IMR-90 (cell line): ENCODE results near the gene NUCB1. TPM values are rescaled to one million over a fixed set of nuclear protein-coding genes. Genes with fewer than 3 reads are reported as not detected.
A peak's percentile ranks its signal among the peaks of the same experiment; 100 is the strongest.

Source experiments
- ATAC-seq: fragments of 200-7000 bp; cut with Tn5 transposase; 2 replicates; pipeline ENCODE4 v1.9.1; 2020; ENCODE audit warnings: low read depth, mild to moderate bottlenecking, moderate library complexity
- BruUV-seq: library from RNA; stranded (reverse); fragments of 400-500 nt; replicated peaks from 2 replicates; lab custom pipeline; 2021; lab: Mats Ljungman, UMichigan
- CTCF ChIA-PET: fragments of 300-600 bp; formaldehyde crosslinking; extraction: SDS; loops from one replicate; lab custom pipeline; 2021; ENCODE audit warnings: antibody characterized with exemption; lab: Yijun Ruan, JAX
- POLR2A ChIA-PET: fragments of 300-600 bp; sonication (Branson Sonifier 250); formaldehyde crosslinking; loops from one replicate; lab custom pipeline; 2022; ENCODE audit warnings: antibody characterized with exemption; ENCODE audit not compliant: unreplicated experiment; lab: Charles Lee
- DNase-seq: peaks from one replicate; pipeline ENCODE4 v3.0.0; 2013
- H2AFZ ChIP-seq: replicated peaks from 2 replicates; pipeline ENCODE3; 2013; ENCODE audit warnings: low read length, mild to moderate bottlenecking; ENCODE audit not compliant: poor library complexity
- H2AK5ac ChIP-seq: 2 replicates; pipeline ENCODE4 v1.6.1; 2013; ENCODE audit warnings: low read depth, low read length, inconsistent platforms
- H2AK9ac ChIP-seq: replicated peaks from 2 replicates; pipeline ENCODE3; 2013; ENCODE audit warnings: mild to moderate bottlenecking, low read depth, low read length, moderate library complexity; ENCODE audit not compliant: poor library complexity
- H2BK120ac ChIP-seq: 2 replicates; pipeline ENCODE4 v1.6.1; 2013; ENCODE audit warnings: low read depth, low read length, inconsistent platforms
- H2BK15ac ChIP-seq: 3 replicates; pipeline ENCODE4 v1.6.1; 2013; ENCODE audit warnings: low read depth, low read length, inconsistent platforms
- H2BK20ac ChIP-seq: 2 replicates; pipeline ENCODE4 v1.6.1; 2013; ENCODE audit warnings: low read depth, mild to moderate bottlenecking, inconsistent platforms, low read length, moderate library complexity
- H2BK5ac ChIP-seq: 2 replicates; pipeline ENCODE4 v1.6.1; 2013; ENCODE audit warnings: mild to moderate bottlenecking, low read depth, low read length, inconsistent platforms; ENCODE audit not compliant: poor library complexity, severe bottlenecking
- H3K14ac ChIP-seq: replicated peaks from 2 replicates; pipeline ENCODE4 v1.6.1; 2013; ENCODE audit warnings: low read depth, low read length, inconsistent platforms
- H3K18ac ChIP-seq: 2 replicates; pipeline ENCODE4 v1.6.1; 2013; ENCODE audit warnings: low read depth, low read length, control low read depth
- H3K23ac ChIP-seq: 2 replicates; pipeline ENCODE4 v1.6.1; 2013; ENCODE audit warnings: low read depth, low read length, inconsistent platforms
- H3K27ac ChIP-seq: 2 replicates; pipeline ENCODE4 v1.5.1; 2013; ENCODE audit warnings: mild to moderate bottlenecking, control low read depth, low read length; ENCODE audit not compliant: insufficient read depth
- H3K27me3 ChIP-seq: 2 replicates; pipeline ENCODE4 v1.6.1; 2013; ENCODE audit warnings: low read length; ENCODE audit not compliant: control insufficient read depth, insufficient read depth
- H3K36me3 ChIP-seq: 2 replicates; pipeline ENCODE4 v1.6.1; 2013; ENCODE audit warnings: low read length, mixed read lengths; ENCODE audit not compliant: control insufficient read depth, insufficient read depth
- H3K4ac ChIP-seq: 2 replicates; pipeline ENCODE4 v1.6.1; 2013; ENCODE audit warnings: low read depth, low read length, inconsistent platforms
- H3K4me1 ChIP-seq: 2 replicates; pipeline ENCODE4 v1.6.1; 2013; ENCODE audit warnings: low read length, mixed read lengths; ENCODE audit not compliant: control insufficient read depth, insufficient read depth
- H3K4me2 ChIP-seq: 2 replicates; pipeline ENCODE4 v1.6.1; 2013; ENCODE audit warnings: low read depth, mild to moderate bottlenecking, control low read depth, low read length, moderate library complexity
- H3K4me3 ChIP-seq: 2 replicates; pipeline ENCODE4 v1.5.1; 2013; ENCODE audit warnings: low read depth, mild to moderate bottlenecking, control low read depth, low read length, moderate library complexity; ENCODE audit not compliant: insufficient read depth
- H3K56ac ChIP-seq: 2 replicates; pipeline ENCODE4 v1.6.1; 2013; ENCODE audit warnings: low read length, inconsistent platforms; ENCODE audit not compliant: insufficient read depth; ENCODE audit errors: extremely low read depth
- H3K79me1 ChIP-seq, 2 experiments: 2 replicates each; pipeline ENCODE4 v1.6.1; 2013; ENCODE audit warnings: low read length in 2 of 2, inconsistent platforms in 1 of 2, low read depth in 1 of 2
- H3K9ac ChIP-seq: 2 replicates; pipeline ENCODE4 v1.6.1; 2013; ENCODE audit warnings: low read depth, low read length, control low read depth
- H3K9me1 ChIP-seq: 2 replicates; pipeline ENCODE4 v1.6.1; 2013; ENCODE audit warnings: low read length, inconsistent platforms; ENCODE audit not compliant: insufficient read depth
- H3K9me3 ChIP-seq: 2 replicates; pipeline ENCODE4 v1.6.1; 2013; ENCODE audit warnings: low read length; ENCODE audit not compliant: control insufficient read depth, insufficient read depth
- H4K20me1 ChIP-seq: 2 replicates; pipeline ENCODE4 v1.6.1; 2013; ENCODE audit warnings: low read length, inconsistent platforms; ENCODE audit not compliant: insufficient read depth
- H4K5ac ChIP-seq: 2 replicates; pipeline ENCODE4 v1.6.1; 2013; ENCODE audit warnings: mild to moderate bottlenecking, low read depth, low read length, control low read depth
- H4K8ac ChIP-seq, 2 experiments: 2 replicates each; pipeline ENCODE4 v1.6.1; 2013; ENCODE audit warnings: low read depth in 2 of 2, low read length in 2 of 2, control low read depth in 1 of 2, inconsistent platforms in 1 of 2
- H4K91ac ChIP-seq: 2 replicates; pipeline ENCODE4 v1.6.1; 2013; ENCODE audit warnings: low read depth, low read length, inconsistent platforms; ENCODE audit not compliant: insufficient read depth
- CEBPB ChIP-seq: IDR thresholded peaks from 2 replicates; pipeline ENCODE4 v1.6.1; 2012; ENCODE audit warnings: low read depth, low read length, improper control_type of control experiment
- RAD21 ChIP-seq: IDR thresholded peaks from 2 replicates; pipeline ENCODE4 v1.6.1; 2012; ENCODE audit warnings: low read length, improper control_type of control experiment
- RCOR1 ChIP-seq: IDR thresholded peaks from 2 replicates; pipeline ENCODE4 v1.6.1; 2012; ENCODE audit warnings: mild to moderate bottlenecking, low read length, improper control_type of control experiment; ENCODE audit not compliant: insufficient replicate concordance
- WGBS, 2 experiments: methylation state at CpG; one replicate each; pipeline versions ENCODE4 v1.1.5 to v1.1.7; 2013; ENCODE audit warnings: missing lambda C conversion rate in 2 of 2; ENCODE audit not compliant: insufficient read length in 1 of 2; ENCODE audit errors: extremely low coverage in 2 of 2; 5-methylcytosine and 5-hydroxymethylcytosine counted together
- dilution Hi-C: fragments of 300-500 bp; cut with HindIII; formaldehyde crosslinking; loops from one replicate; pipeline ENCODE4 v1.14.3; 2018; ENCODE audit warnings: low sequenced_read_pairs; ENCODE audit not compliant: unreplicated experiment
- in situ Hi-C: fragments of 300-500 bp; cut with MboI; formaldehyde crosslinking; loops from 3 replicates; pipeline ENCODE4 v1.14.3; 2019; ENCODE audit warnings: low sequenced_read_pairs, inconsistent platforms, mixed read lengths
- intact Hi-C: fragments of 100-400 bp; cut with micrococcal nuclease; formaldehyde crosslinking; loops from 2 replicates; pipeline ENCODE4 v1.10.0; 2022
- polyA plus RNA-seq, 3 experiments: library from polyadenylated mRNA; depleted of rRNA; stranded (reverse); fragments of >200 nt; gene quantifications; 2 replicates each; pipeline ENCODE4 v1.2.3, GENCODE V29; 2012; ENCODE audit warnings: low replicate concordance in 1 of 3
- total RNA-seq: library from RNA; depleted of rRNA; stranded (reverse); fragments of >200 nt; gene quantifications from 2 replicates; pipeline ENCODE4 v1.2.3, GENCODE V29; 2012

NUCB1 gene
- total and polyA plus RNA-seq, 2 of the 4 experiments (the other 2 are of a cell fraction): 37.3 to 253 TPM

DNA sequence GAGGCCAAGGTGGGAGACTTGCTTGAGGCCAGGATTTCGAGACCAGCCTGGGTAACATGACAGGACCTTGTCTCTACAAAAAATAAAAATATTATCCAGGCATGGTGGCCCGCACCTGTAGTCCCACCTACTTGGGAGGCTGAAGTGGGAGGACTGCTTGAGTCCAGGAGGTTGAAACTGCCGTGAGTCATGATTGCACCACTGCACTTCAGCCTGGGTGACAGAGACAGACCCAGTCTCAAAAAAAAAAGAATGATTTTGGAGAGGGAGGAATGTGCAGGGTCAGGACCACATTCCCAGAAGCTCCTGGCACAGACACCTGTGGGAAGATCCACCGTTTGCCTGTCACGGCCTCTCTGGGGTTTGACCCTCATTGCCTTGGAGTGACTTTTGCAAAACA, 45.3 kb downstream of the NUCB1 start:
- intact Hi-C loops: no loop called here
- WGBS, 2 experiments: no CpG with 5 or more reads among the region's 5 CpGs
- BruUV-seq: no TSS peak

More for the DNA sequence above, 45.3 kb downstream of the NUCB1 start:
- Histone ChIP-seq H3K79me1 (no peaks in the 10 kb centered on the region), H3K9ac (no peak overlapping the region), H3K18ac (no peak overlapping the region), H3K27me3 (no peaks in the 10 kb centered on the region), H4K91ac (no peak overlapping the region), H4K5ac (no peak overlapping the region), H3K14ac (no peak overlapping the region), H3K23ac (no peak overlapping the region), H3K4me2 (no peak overlapping the region), H2AFZ (no peak overlapping the region), H3K4me1 (no peaks in the 10 kb centered on the region), H2BK5ac (no peak overlapping the region), H3K36me3 (no peaks in the 10 kb centered on the region), H3K4ac (no peak overlapping the region), H2AK5ac (no peak overlapping the region), H2BK20ac (no peak overlapping the region), H2AK9ac (no peak overlapping the region), H2BK15ac (no peak overlapping the region), H4K8ac (no peak overlapping the region), H3K9me1 (no peaks in the 10 kb centered on the region), H3K27ac (no peak overlapping the region), H2BK120ac (no peak overlapping the region), H3K4me3 (no peak overlapping the region), H3K9me3 (peaks cover 12% of the 10 kb centered on the region; the same call in 1 of the 2 replicates), H4K20me1 (no peaks in the 10 kb centered on the region), H3K56ac (no peak overlapping the region)
- in situ Hi-C loops (no loop called here), dilution Hi-C loops (no loop called here)
- ChIA-PET CTCF (no interaction called here), POLR2A (no interaction called here)
- DNase-seq (no peak), ATAC-seq (no peak)
- TF ChIP-seq RCOR1: no peak
- TF ChIP-seq CEBPB: 0 out of 2 replicates have a peak, but pooled peaks have one; percentile 21
- no peak for TF ChIP-seq RAD21
